ENCODE results near the gene SLC35F1.

The SLC35F1 gene

GRCh38 chr6:118179048-118179447, 272.0 kb downstream of the SLC35F1 start:
- Histone ChIP-seq H3K27ac (no peak overlapping the region), H3K4me1 (no peaks in the 10 kb centered on the region), H3K36me3 (ENCODE audit: control insufficient read depth, insufficient read depth, low read length) (no peaks in the 10 kb centered on the region), H3K9ac (no peak overlapping the region), H2AFZ (no peak overlapping the region), H3K4me2 (ENCODE audit: low read length) (no peak overlapping the region), H3K79me2 (no peaks in the 10 kb centered on the region), H3K27me3 (ENCODE audit: control insufficient read depth, insufficient read depth, low read length) (no peaks in the 10 kb centered on the region), H3K9me3 (ENCODE audit: control insufficient read depth, low read length) (no peaks in the 10 kb centered on the region), H3K4me3 (ENCODE audit: low read depth, low read length) (no peak overlapping the region)
- TF ChIP-seq, protein P1, sequence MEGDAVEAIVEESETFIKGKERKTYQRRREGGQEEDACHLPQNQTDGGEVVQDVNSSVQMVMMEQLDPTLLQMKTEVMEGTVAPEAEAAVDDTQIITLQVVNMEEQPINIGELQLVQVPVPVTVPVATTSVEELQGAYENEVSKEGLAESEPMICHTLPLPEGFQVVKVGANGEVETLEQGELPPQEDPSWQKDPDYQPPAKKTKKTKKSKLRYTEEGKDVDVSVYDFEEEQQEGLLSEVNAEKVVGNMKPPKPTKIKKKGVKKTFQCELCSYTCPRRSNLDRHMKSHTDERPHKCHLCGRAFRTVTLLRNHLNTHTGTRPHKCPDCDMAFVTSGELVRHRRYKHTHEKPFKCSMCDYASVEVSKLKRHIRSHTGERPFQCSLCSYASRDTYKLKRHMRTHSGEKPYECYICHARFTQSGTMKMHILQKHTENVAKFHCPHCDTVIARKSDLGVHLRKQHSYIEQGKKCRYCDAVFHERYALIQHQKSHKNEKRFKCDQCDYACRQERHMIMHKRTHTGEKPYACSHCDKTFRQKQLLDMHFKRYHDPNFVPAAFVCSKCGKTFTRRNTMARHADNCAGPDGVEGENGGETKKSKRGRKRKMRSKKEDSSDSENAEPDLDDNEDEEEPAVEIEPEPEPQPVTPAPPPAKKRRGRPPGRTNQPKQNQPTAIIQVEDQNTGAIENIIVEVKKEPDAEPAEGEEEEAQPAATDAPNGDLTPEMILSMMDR (IDR thresholded peaks at IDR 0.05), result no peak

DNA sequence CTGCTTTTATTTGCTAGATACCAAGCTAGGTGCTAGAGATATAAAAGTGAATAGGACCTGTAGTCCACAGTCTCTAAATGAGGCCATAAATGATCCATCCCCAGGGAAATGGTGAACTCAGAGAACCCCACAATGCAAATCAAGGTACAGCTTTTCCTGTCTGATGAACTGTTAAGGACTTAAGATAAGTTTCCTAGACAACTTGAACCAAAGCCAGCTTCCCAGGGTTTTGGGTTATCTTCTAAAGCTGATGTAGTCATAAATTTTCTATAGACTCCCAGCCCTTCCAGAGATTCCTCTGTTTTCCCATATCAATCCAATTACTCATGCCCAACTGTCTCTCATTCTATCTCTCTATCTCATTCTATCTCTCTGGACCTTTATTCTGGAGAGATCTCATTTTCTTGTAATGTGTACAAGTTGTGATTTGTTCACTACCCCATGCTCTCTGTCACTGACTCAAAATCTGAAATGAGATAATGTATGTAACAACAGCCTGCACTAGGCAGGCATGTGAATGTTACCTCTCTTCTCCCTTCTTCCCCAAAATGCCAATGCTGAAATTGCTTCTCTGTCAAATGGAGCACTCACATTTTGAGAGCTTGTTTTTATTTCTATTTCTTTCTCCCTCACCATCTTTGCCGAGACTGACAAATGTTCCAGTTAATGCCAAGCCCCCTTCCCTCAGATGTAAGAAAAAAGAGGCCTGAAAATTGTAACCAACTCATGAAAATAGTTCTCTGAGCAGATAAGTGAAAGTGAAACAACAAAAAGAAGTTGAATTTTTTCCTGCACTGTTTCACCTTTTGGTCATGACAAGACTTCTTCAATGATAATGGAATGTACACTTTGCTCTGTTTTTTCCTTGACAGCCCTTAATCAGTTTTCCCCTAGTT, 279.9 kb downstream of the SLC35F1 start:
- TF ChIP-seq, protein P1 (IDR thresholded peaks at IDR 0.05), result no peak
- Histone ChIP-seq H3K27ac (no peak overlapping the region), H3K9ac (no peak overlapping the region), H3K4me3 (ENCODE audit: low read depth, low read length) (no peak overlapping the region), H3K79me2 (no peaks in the 10 kb centered on the region), H3K27me3 (ENCODE audit: control insufficient read depth, insufficient read depth, low read length) (no peaks in the 10 kb centered on the region), H3K9me3 (ENCODE audit: control insufficient read depth, low read length) (no peaks in the 10 kb centered on the region), H3K4me2 (ENCODE audit: low read length) (no peak overlapping the region), H2AFZ (no peak overlapping the region), H3K4me1 (no peaks in the 10 kb centered on the region), H3K36me3 (ENCODE audit: control insufficient read depth, insufficient read depth, low read length) (no peaks in the 10 kb centered on the region)

DNA sequence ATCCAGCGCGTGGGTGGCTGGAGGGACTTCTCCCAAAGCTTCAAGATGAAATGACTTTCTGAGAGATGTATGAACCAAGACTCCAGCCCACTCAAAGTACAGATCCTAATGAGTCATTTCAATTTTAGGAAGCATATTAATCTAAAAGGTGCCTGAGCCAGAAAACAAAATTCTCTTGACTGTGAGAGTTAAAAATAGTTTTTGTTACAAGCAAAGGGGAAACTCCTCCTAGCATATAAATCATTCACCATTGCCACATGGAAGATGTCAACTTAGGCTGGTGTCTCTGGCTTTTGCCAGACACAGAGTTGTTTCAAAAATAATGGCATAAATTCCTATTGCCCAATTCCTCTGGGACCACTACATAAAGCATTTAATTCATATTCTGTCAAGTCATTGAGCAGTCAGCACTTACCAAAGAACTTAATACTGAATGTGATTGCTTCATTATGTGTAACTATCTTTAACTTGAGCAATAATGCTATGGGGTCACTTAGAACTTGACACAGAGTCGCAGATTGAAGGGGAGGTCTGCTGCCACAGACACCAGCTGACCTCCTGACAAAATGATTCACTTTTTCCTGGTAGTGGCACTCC, 280.6 kb downstream of the SLC35F1 start:
- Histone ChIP-seq H3K36me3 (ENCODE audit: control insufficient read depth, insufficient read depth, low read length) (no peaks in the 10 kb centered on the region), H3K4me3 (ENCODE audit: low read depth, low read length) (no peak overlapping the region), H3K4me2 (ENCODE audit: low read length) (no peak overlapping the region), H3K9ac (no peak overlapping the region), H3K9me3 (ENCODE audit: control insufficient read depth, low read length) (no peaks in the 10 kb centered on the region), H3K4me1 (no peaks in the 10 kb centered on the region), H3K27me3 (ENCODE audit: control insufficient read depth, insufficient read depth, low read length) (no peaks in the 10 kb centered on the region), H3K79me2 (no peaks in the 10 kb centered on the region), H2AFZ (no peak overlapping the region), H3K27ac (no peak overlapping the region)
- TF ChIP-seq, protein P1 (IDR thresholded peaks at IDR 0.05), result no peak

GRCh38 chr6:118188561-118188960, 281.5 kb downstream of the SLC35F1 start:
- Histone ChIP-seq H3K27ac (no peak overlapping the region), H3K9me3 (ENCODE audit: control insufficient read depth, low read length) (no peaks in the 10 kb centered on the region), H3K4me3 (ENCODE audit: low read depth, low read length) (no peak overlapping the region), H3K4me2 (ENCODE audit: low read length) (no peak overlapping the region), H3K4me1 (no peaks in the 10 kb centered on the region), H3K9ac (no peak overlapping the region), H3K79me2 (no peaks in the 10 kb centered on the region), H3K27me3 (ENCODE audit: control insufficient read depth, insufficient read depth, low read length) (no peaks in the 10 kb centered on the region), H3K36me3 (ENCODE audit: control insufficient read depth, insufficient read depth, low read length) (no peaks in the 10 kb centered on the region), H2AFZ (no peak overlapping the region)
- TF ChIP-seq, protein P1 (IDR thresholded peaks at IDR 0.05), result no peak
